Ascending aorta (tissue), 2 donors: Measurements from ENCODE around the gene PDGFA. TPM values are rescaled to one million over a fixed set of nuclear protein-coding genes. Genes with fewer than 3 reads are reported as not detected.
A peak's percentile ranks its signal among the peaks of the same experiment; 100 is the strongest.
"Not testable (repeated sequence)": the region's sequence is repeated elsewhere in the genome, so short reads cannot be mapped to it uniquely, and the experiment has no call there.

ENCODE experiments used
- DNase-seq, 2 donors: peaks; one replicate each; pipeline ENCODE4 v3.0.0-alpha.2; 2019; ENCODE audit warnings: low spot score in 2 of 2
- H3K27ac ChIP-seq, 2 donors: fragments of 200-600 bp; sonication (generic); one replicate each; pipeline ENCODE4 v1.5.1; 2016 to 2017; ENCODE audit warnings: mild to moderate bottlenecking in 1 of 2
- H3K27me3 ChIP-seq: fragments of 200-600 bp; sonication (generic); one replicate; pipeline ENCODE4 v1.5.1; 2017
- H3K36me3 ChIP-seq, 2 donors: fragments of 200-600 bp; sonication (generic); one replicate each; pipeline ENCODE4 v1.5.1; 2016
- H3K4me1 ChIP-seq, 2 donors: fragments of 200-600 bp; sonication (generic); one replicate each; pipeline ENCODE4 v1.5.1; 2016 to 2017; ENCODE audit warnings: mild to moderate bottlenecking in 1 of 2
- H3K4me3 ChIP-seq, 2 donors: fragments of 200-600 bp; sonication (generic); one replicate each; pipeline ENCODE4 v1.5.1; 2016 to 2017; ENCODE audit warnings: mild to moderate bottlenecking in 1 of 2
- H3K9me3 ChIP-seq, 2 donors: fragments of 200-600 bp; sonication (generic); one replicate each; pipeline ENCODE4 v1.5.1; 2016
- CTCF ChIP-seq, 3 experiments: fragments of 200-600 bp in 2 of 3; fragments of 450-650 bp in 1 of 3; sonication (generic) in 2 of 3; IDR thresholded peaks; one replicate each; pipeline ENCODE4 v1.5.1; 2016 to 2019; ENCODE audit warnings: antibody characterized with exemption in 3 of 3, mild to moderate bottlenecking in 1 of 3, moderate library complexity in 1 of 3
- intact Hi-C: fragments of 100-400 bp; cut with DNase I; formaldehyde crosslinking; loops from one replicate; pipeline ENCODE4 v1.15.1; 2023
- total RNA-seq: library from RNA; depleted of rRNA; stranded (reverse); fragments of >200 nt; gene quantifications from one replicate; pipeline ENCODE4 v1.1.0, GENCODE V29; 2016

The PDGFA gene
- total RNA-seq, 1 donor from 2014 or later: 349 TPM

GRCh38 chr7:555551-556160 is 36.0 kb upstream of the PDGFA start:
- no peak for TF ChIP-seq CTCF (IDR thresholded peaks at IDR 0.05)
- intact Hi-C loops: loop anchor here (5.0 kb wide), 1 partner anchor 33 kb away; no protein-coding TSS in a partner anchor
- Histone ChIP-seq H3K4me1 (peaks cover 8 to 15% of the 10 kb centered on the region in 2 donors), H3K27ac (peak overlapping the region; percentile 84 to 91), H3K9me3 (no peaks in the 10 kb centered on the region), H3K4me3 (no peak overlapping the region), H3K36me3 (no peaks in the 10 kb centered on the region), H3K27me3 (no peaks in the 10 kb centered on the region)
- DNase-seq: no peak

GRCh38 chr7:553636-554111 is 34.0 kb upstream of the PDGFA start:
- intact Hi-C loops: no loop called here
- DNase-seq: no peak
- H3K9me3 ChIP-seq: no peaks in the 10 kb centered on the region
- no peaks in the 10 kb centered on the region for H3K27me3 ChIP-seq
- H3K4me1 ChIP-seq: peaks cover 8 to 12% of the 10 kb centered on the region in 2 donors
- TF ChIP-seq CTCF (IDR thresholded peaks at IDR 0.05): no peak
- H3K27ac ChIP-seq: peak overlapping the region in 1 of 2 donors; percentile 13
- H3K4me3 ChIP-seq: no peak overlapping the region
- no peaks in the 10 kb centered on the region for H3K36me3 ChIP-seq

GRCh38 chr7:552868-553635 is 33.4 kb upstream of the PDGFA start:
- TF ChIP-seq CTCF (IDR thresholded peaks at IDR 0.05): no peak
- peaks cover 2 to 8% of the 10 kb centered on the region in 2 donors for H3K4me1 ChIP-seq
- H3K4me3 ChIP-seq: no peak overlapping the region
- H3K27me3 ChIP-seq: no peaks in the 10 kb centered on the region
- intact Hi-C loops: no loop called here
- H3K27ac ChIP-seq: no peak overlapping the region
- no peaks in the 10 kb centered on the region for H3K36me3 ChIP-seq
- no peak for DNase-seq
- no peaks in the 10 kb centered on the region for H3K9me3 ChIP-seq

GRCh38 chr7:552151-552867 is 32.7 kb upstream of the PDGFA start:
- H3K27ac ChIP-seq, DNase-seq, intact Hi-C loops, H3K4me3 ChIP-seq, H3K36me3 ChIP-seq, H3K27me3 ChIP-seq, H3K4me1 ChIP-seq, H3K9me3 ChIP-seq: not testable (repeated sequence)

GRCh38 chr7:551615-551970 is 31.9 kb upstream of the PDGFA start:
- H3K4me1 ChIP-seq, DNase-seq, H3K9me3 ChIP-seq, H3K27ac ChIP-seq, H3K27me3 ChIP-seq, H3K4me3 ChIP-seq, intact Hi-C loops, H3K36me3 ChIP-seq: not testable (repeated sequence)

- no peak overlapping the region for H3K27ac ChIP-seq
- H3K9me3 ChIP-seq: no peaks in the 10 kb centered on the region
- no peak for DNase-seq
- no peaks in the 10 kb centered on the region for H3K4me1 ChIP-seq
- no peaks in the 10 kb centered on the region for H3K36me3 ChIP-seq
- H3K27me3 ChIP-seq: no peaks in the 10 kb centered on the region
- no peak overlapping the region for H3K4me3 ChIP-seq
- intact Hi-C loops: no loop called here
- TF ChIP-seq CTCF (IDR thresholded peaks at IDR 0.05): no peak
Measured at GRCh38 chr7:550881-551614, 31.4 kb upstream of the PDGFA start.
